Right atrium auricular region (tissue), 2 donors: ENCODE results near the gene EHD3. TPM values are rescaled to one million over a fixed set of nuclear protein-coding genes. Genes with fewer than 3 reads are reported as not detected.

Experiments used
- DNase-seq: peaks from one replicate; pipeline ENCODE4 v3.0.0-alpha.2; 2019; ENCODE audit warnings: low spot score
- H3K27ac ChIP-seq, 2 donors: fragments of 200-600 bp; sonication (generic); 1 replicate in 1 of 2; 2 replicates in 1 of 2; pipeline ENCODE4 v1.5.1; 2016 to 2019
- H3K27me3 ChIP-seq, 2 donors: fragments of 200-600 bp; sonication (generic); one replicate each; pipeline versions ENCODE4 v1.5.1 to v1.6.0; 2017 to 2019
- H3K36me3 ChIP-seq: fragments of 200-600 bp; sonication (generic); one replicate; pipeline ENCODE4 v1.5.1; 2016
- H3K4me1 ChIP-seq, 2 donors: fragments of 200-600 bp; sonication (generic); one replicate each; pipeline versions ENCODE4 v1.5.1 to v1.6.0; 2017 to 2019
- H3K4me3 ChIP-seq, 2 donors: fragments of 200-600 bp; sonication (generic); 1 replicate in 1 of 2; 2 replicates in 1 of 2; pipeline ENCODE4 v1.5.1; 2017 to 2019; ENCODE audit warnings: mild to moderate bottlenecking in 1 of 2, moderate library complexity in 1 of 2
- H3K9me3 ChIP-seq, 2 donors: fragments of 200-600 bp; sonication (generic); one replicate each; pipeline ENCODE4 v1.5.1; 2019
- CTCF ChIP-seq, 2 donors: fragments of 200-600 bp; sonication (generic); IDR thresholded peaks; one replicate each; pipeline ENCODE4 v1.5.1; 2019; ENCODE audit warnings: antibody characterized with exemption in 2 of 2
- total RNA-seq, 2 donors: library from RNA; depleted of rRNA; stranded (reverse); fragments of >200 nt; gene quantifications; one replicate each; pipeline ENCODE4 v1.1.0, GENCODE V29; 2016

Gene EHD3
- total RNA-seq, 2 donors from 2014 or later = 10.6 to 12.5 TPM

- no peak overlapping the region for H3K4me3 ChIP-seq
- H3K9me3 ChIP-seq = no peaks in the 10 kb centered on the region
- DNase-seq = no peak
- no peak overlapping the region for H3K27ac ChIP-seq
- TF ChIP-seq CTCF (IDR thresholded peaks at IDR 0.05) = no peak
- no peaks in the 10 kb centered on the region for H3K4me1 ChIP-seq
- no peaks in the 10 kb centered on the region for H3K36me3 ChIP-seq
- H3K27me3 ChIP-seq = no peaks in the 10 kb centered on the region
Measured at GRCh38 chr2:31197669-31198068, 36.3 kb upstream of the EHD3 start.

GRCh38 chr2:31199206-31199605 lies 34.7 kb upstream of the EHD3 start:
- H3K36me3 ChIP-seq = no peaks in the 10 kb centered on the region
- no peak overlapping the region for H3K4me3 ChIP-seq
- H3K4me1 ChIP-seq = no peaks in the 10 kb centered on the region
- no peaks in the 10 kb centered on the region for H3K27me3 ChIP-seq
- no peak overlapping the region for H3K27ac ChIP-seq
- no peak for TF ChIP-seq CTCF (IDR thresholded peaks at IDR 0.05)
- peak; percentile 21 for DNase-seq
- H3K9me3 ChIP-seq = no peaks in the 10 kb centered on the region

- no peaks in the 10 kb centered on the region for H3K9me3 ChIP-seq
- no peak overlapping the region for H3K27ac ChIP-seq
- no peaks in the 10 kb centered on the region for H3K27me3 ChIP-seq
- no peaks in the 10 kb centered on the region for H3K36me3 ChIP-seq
- no peak for TF ChIP-seq CTCF (IDR thresholded peaks at IDR 0.05)
- H3K4me3 ChIP-seq = no peak overlapping the region
- H3K4me1 ChIP-seq = no peaks in the 10 kb centered on the region
- DNase-seq = no peak
Measured at GRCh38 chr2:31200972-31201371, 33.0 kb upstream of the EHD3 start.

- no peak for DNase-seq
- Histone ChIP-seq H3K27me3 (no peaks in the 10 kb centered on the region), H3K9me3 (no peaks in the 10 kb centered on the region), H3K27ac (no peak overlapping the region), H3K4me3 (no peak overlapping the region), H3K36me3 (no peaks in the 10 kb centered on the region), H3K4me1 (no peaks in the 10 kb centered on the region)
- TF ChIP-seq CTCF (IDR thresholded peaks at IDR 0.05) = no peak
Measured at GRCh38 chr2:31202041-31202440, 31.9 kb upstream of the EHD3 start.

GRCh38 chr2:31202833-31203232 lies 31.1 kb upstream of the EHD3 start:
- H3K36me3 ChIP-seq = no peaks in the 10 kb centered on the region
- H3K27me3 ChIP-seq = no peaks in the 10 kb centered on the region
- no peak for DNase-seq
- H3K9me3 ChIP-seq = no peaks in the 10 kb centered on the region
- no peak overlapping the region for H3K4me3 ChIP-seq
- H3K4me1 ChIP-seq = no peaks in the 10 kb centered on the region
- no peak overlapping the region for H3K27ac ChIP-seq
- TF ChIP-seq CTCF (IDR thresholded peaks at IDR 0.05) = no peak

GRCh38 chr2:31203916-31204315 lies 30.0 kb upstream of the EHD3 start:
- DNase-seq = no peak
- Histone ChIP-seq H3K4me1 (no peaks in the 10 kb centered on the region), H3K4me3 (no peak overlapping the region), H3K36me3 (no peaks in the 10 kb centered on the region), H3K9me3 (no peaks in the 10 kb centered on the region), H3K27ac (no peak overlapping the region), H3K27me3 (no peaks in the 10 kb centered on the region)
- no peak for TF ChIP-seq CTCF (IDR thresholded peaks at IDR 0.05)
